K562 (cell line): ENCODE measurements around the gene NPFF. TPM values are rescaled to one million over a fixed set of nuclear protein-coding genes. Genes with fewer than 3 reads are reported as not detected.

ENCODE experiments used
- ATF3 ChIP-seq, 2 experiments: fragments of 450-650 bp in 1 of 2; sonication (generic) in 1 of 2; formaldehyde crosslinking in 1 of 2; IDR thresholded peaks in 1 of 2; conservative IDR thresholded peaks in 1 of 2; 2 replicates each; pipeline versions ENCODE4 v1.6.1 to v1.8.1; 2016 to 2023; ENCODE audit warnings: mild to moderate bottlenecking in 2 of 2, moderate library complexity in 2 of 2, inconsistent platforms in 1 of 2, missing genetic modification reagents in 1 of 2
- CHD7 ChIP-seq: fragments of 200-600 bp; sonication (generic); IDR thresholded peaks from one replicate; pipeline ENCODE4 v1.6.1; 2012; ENCODE audit warnings: mild to moderate bottlenecking, low read depth, low read length, inconsistent platforms
- HMGXB4 ChIP-seq: sonication (generic); formaldehyde crosslinking; IDR thresholded peaks from 2 replicates; pipeline ENCODE4 v1.8.1; 2023; ENCODE audit warnings: mild to moderate bottlenecking, missing genetic modification reagents
- PHF21A ChIP-seq: fragments of 450-650 bp; IDR thresholded peaks from 2 replicates; pipeline ENCODE4 v1.6.1; 2017; ENCODE audit warnings: low read depth, borderline replicate concordance
- SMARCE1 ChIP-seq: fragments of 450-650 bp; IDR thresholded peaks from 2 replicates; pipeline ENCODE4 v1.7.1; 2016; ENCODE audit warnings: mild to moderate bottlenecking
- ZHX1 ChIP-seq: fragments of 150-350 bp; conservative IDR thresholded peaks from 2 replicates; pipeline ENCODE4 v1.6.1; 2014; ENCODE audit warnings: low read length
- ZNF217 ChIP-seq: sonication (generic); formaldehyde crosslinking; IDR thresholded peaks from 2 replicates; pipeline ENCODE4 v1.8.0; 2022; ENCODE audit warnings: mild to moderate bottlenecking, missing genetic modification reagents
- polyA plus RNA-seq, 8 experiments: library from polyadenylated mRNA; depleted of rRNA in 4 of 8; stranded (reverse) in 5 of 8; unstranded in 3 of 8; fragments of >200 nt; fragmentation: Nextera tagmentation in 2 of 8; fragmentation: Illumina TruSeq in 1 of 8; extraction: Ambion mirVana in 2 of 8; extraction: Trizol in 1 of 8; gene quantifications; 2 replicates each; pipeline versions ENCODE4 v1.2.1 to v1.2.3, GENCODE V29; 2011 to 2014; ENCODE audit warnings: inconsistent platforms in 1 of 8, missing spikeins in 1 of 8
- total RNA-seq, 7 experiments: library from RNA; depleted of rRNA in 6 of 7; stranded (reverse); fragments of >200 nt in 6 of 7; fragmentation: Illumina TruSeq in 2 of 7; extraction: Trizol in 2 of 7; gene quantifications; 2 replicates each; pipeline versions ENCODE4 v1.2.1 to v1.2.3, GENCODE V29; 2011 to 2021; ENCODE audit warnings: low replicate concordance in 1 of 7

NPFF gene
- total and polyA plus RNA-seq, 9 of the 15 experiments (the other 6 are each of a cell fraction or from before 2014, with no cell fraction given): 0.15 to 1.2 (median 0.55) TPM; not detected in 6

- TF ChIP-seq ATF3 (IDR thresholded peaks at IDR 0.05) (no peak), ATF3 (CRISPR knock-in tag; conservative IDR thresholded peaks at IDR 0.05) (no peak; the same call in 1 of the 2 replicates), CHD7 (no peak), PHF21A (no peak), ZHX1 (0 out of 2 replicates have a peak, but pooled peaks have one; percentile 53), ZNF217 (CRISPR knock-in tag) (no peak), HMGXB4 (CRISPR knock-in tag) (no peak), SMARCE1 (0 out of 2 replicates have a peak, but pooled peaks have one; percentile 14)
Observed at GRCh38 chr12:53501615-53502181, 5.6 kb downstream of the NPFF start (continued).
